Fibroblast of skin of scalp (primary cell): ENCODE data around the gene COL6A6.
"Not testable (repeated sequence)": the region's sequence is repeated elsewhere in the genome, so short reads cannot be mapped to it uniquely, and the experiment has no call there.

ENCODE experiments used
- DNase-seq: peaks from one replicate; pipeline ENCODE4 v3.0.0-alpha.2; 2013

COL6A6 gene

DNA sequence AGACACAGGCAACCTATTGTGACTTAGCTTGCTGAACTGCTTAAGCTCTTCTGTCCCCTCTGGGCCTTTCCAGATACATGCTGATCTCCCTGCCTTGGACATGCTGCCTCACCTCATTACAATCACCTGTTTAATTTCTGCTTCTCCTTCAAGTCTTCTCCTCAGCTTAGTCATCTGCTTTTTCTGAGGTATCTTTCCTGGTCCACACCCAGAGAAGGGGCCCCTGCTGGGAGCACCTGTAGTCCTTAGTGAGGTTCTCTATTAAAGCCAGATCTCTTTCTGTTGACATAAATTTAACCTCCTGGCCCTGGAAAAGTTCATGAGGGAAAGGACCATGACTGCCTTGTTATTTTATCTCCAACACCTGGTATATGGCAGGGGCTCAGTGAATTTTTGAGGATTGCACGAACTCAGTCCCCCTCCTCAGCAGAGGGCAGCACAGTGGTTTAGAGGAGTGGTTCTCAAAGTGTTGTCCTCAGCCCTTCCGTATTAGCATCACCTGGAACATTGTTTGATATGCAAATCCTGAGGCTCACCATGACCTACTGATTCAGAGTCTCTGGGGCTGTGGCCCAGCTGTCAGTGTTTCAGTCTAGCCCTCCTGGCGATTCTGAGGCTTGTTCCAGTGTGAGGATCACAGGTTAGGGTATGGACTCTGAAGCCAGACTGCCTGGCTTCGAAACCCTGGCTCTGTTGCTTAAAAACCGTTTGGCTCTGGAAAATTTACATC lies 12.7 kb downstream of the COL6A6 start:
- DNase-seq, result no peak

DNA sequence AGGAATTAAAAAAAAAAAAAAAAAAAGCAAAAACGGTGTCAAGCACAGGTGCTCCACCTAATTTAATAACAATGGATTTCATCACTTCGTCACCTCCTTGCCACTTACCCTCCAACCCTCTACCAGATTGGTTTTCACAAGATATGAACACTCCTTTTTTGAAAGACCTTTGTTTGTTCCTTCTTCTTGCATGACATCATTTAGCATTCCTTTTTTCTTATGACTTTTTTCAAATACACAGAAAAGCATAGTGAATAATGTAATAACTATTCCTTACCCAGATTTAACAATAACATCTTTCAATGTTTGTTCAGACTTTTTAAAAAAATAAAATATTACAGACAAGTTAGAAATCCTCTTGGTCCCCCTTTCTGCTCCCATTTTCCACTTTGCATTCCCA lies 16.3 kb downstream of the COL6A6 start:
- no peak for DNase-seq

DNA sequence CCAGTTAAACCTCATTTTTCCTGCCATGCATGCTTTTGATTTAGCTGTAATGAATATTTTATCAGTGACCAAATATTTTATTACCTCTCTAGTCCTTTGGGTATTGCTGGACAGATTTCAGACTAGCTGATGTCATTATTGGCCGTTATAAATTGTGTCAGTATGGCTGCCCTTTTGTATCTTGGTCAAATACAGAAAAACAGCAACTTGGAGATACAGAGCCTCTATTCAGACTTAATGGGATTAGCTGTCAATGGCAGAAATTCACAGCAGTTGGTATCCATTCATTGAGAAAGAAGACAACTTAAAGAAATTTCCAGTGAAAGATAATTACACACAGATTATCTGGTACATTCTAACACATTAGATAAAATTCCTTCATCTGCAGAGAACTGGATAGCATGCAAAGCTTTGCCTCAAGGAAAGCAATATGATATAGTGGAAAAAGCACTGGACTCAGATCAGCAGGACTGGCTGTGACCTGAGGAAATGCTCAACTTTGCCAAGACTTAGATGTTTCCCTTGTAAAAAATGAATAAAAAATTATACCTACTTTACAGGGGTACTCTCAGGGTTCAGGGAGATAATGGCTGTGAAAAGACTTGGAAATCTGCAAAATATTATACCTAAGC lies 20.8 kb downstream of the COL6A6 start:
- DNase-seq, result no peak

DNA sequence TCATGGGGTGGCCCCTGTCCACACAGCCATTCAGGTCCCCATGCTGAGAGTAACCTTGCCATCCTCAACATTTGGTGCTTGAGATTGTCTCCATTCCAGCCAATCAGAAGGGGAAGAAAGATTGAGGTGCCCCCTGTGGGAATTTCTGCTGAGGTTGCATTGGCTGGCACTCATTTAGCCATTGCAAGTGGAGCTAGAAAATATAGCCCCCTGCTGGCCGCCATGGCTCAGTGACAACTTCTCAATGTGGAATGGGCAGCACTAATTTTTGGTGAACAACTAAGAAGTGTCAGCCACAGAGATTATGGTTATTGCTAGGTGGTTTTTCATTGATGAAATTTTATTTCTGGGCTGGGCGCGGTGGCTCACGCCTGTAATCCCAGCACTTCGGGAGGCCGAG lies 22.0 kb downstream of the COL6A6 start:
- peak; percentile 59 for DNase-seq

DNA sequence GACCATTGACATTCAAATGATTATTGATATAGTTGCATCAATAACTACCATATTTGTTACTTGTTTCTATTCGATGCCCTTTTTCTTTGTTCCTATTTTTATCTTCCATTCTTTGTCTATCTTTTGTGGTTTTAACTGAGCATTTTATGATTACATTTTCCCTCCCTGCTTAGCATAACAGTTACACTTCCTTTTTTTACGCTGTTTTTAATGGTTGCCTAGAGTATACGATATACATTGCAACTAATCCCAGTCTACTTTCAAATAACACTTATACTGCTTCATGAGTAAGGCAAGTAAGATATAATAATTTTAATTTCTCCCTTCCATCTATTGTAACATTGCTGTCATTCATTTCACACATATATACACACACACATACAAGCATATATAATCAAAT lies 26.3 kb downstream of the COL6A6 start:
- no peak for DNase-seq

DNA sequence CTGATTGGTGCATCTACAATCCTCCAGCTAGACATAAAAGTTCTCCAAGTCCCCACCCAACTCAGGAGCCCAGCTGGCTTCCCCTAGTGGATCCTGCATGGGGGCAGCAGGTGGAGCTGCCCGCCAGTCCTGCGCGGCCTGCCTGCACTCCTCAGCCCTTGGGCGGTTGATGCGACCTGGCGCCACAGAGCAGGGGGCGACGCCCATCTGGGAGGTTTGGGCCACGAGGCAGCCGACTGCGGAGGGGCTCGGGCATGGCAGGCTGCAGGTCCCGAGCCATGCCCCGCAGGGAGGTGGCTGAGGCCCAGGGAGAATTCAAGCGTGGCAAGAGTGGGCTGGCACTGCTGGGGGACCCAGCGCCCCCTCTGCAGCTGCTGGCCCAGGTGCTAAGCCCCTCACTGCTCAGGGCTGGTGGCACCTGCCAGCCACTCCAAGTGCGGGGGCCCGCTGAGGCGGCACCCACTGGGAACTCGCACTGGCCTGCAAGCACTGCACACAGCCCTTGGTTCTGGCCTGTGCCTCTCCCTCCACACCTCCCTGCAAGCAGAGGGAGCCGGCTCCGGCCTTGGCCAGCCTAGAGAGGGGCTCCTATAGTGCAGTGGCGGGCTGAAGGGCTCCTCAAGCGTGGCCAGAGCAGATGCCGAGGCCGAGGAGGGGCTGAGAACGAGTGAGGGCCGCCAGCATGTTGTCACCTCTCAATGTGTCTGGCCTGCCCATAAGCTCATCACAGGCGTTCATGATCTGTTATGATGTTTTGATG lies 30.1 kb downstream of the COL6A6 start:
- no peak for DNase-seq

DNA sequence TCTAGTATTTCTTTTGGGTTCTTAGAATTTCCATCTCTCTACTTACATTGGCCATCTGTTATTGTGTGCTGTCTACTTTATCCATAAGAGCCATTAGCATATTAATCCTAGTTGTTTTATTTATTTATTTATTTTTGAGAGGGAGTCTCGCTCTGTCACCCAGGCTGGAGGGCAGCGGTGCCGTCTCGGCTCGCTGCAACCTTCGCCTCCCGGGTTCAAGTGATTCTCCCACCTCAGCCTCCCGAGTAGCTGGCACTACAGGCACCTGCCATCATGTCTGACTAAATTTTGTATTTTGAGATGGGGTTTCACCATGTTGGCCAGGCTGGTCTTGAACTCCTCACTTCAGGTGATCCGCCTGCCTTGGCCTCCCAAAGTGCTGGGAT lies 30.7 kb downstream of the COL6A6 start:
- not testable (repeated sequence) for DNase-seq

DNA sequence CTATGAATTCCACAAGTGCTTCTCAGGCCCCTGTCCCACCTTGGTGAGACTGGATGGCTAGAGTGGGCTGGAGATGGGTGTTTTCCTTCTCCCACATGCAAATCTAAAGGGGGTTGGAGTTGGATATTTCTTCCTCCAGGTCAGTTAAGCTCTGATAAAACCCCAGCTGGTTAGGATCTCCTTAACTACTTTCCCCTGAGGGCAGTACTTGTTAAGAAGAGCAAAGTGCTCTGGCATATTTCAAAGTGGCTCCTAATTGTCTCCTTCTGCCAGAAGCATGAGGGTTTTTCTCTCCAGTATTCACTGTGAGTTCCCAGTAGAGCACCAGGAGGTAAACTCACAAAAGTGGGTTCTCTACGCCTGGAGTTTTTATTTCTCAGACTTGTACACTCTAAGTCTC lies 31.4 kb downstream of the COL6A6 start:
- DNase-seq, result no peak

DNA sequence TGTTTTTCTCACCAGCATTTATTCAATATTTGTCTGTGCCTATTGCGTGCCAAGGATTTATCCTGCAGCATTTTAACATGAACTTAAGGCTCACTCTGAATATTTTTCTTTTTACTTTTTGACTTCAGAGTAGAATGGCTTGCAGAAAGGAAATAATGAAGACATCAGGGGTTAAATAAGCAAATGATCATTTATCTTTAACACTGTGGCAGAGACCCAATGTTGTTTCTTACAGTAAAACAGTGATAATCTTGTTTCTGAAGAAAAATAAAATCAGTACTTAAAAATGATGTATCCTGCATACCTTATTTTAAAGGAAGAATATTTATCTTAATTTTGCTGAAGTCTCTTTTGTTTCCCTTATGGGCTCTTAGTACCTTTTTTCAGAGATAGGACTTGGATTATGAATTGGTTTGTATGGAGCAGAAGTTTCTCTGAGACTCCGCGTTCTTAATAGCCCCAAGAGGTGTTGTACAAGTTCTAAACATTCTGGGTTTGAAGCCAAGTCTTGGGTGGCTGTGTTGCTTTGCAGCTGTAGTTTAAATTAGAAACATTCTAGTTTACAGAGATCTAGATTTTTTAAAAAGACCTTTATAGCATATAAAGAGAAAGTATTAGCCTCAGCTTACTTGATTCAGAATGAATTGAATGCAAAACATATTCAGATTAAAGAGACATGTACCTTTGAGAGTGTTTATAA lies 40.5 kb downstream of the COL6A6 start:
- no peak for DNase-seq

DNA sequence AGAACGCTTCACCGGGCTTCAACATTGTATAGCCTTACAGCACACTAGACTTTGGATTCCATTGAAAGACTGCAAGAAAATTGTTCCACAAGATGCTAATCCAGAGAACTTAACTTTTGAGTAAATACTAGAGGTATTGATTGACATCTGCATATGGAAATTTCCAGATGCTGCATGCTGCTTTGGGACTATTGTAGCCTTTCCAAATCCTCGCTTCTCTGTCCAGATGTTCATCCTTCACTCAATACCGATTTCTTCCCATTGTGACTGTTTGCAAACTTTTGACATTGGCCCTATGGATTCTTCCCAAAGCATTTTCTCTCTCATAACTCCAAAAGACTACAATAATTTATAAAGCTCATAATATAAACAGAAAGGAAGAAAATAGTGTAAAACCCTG lies 41.4 kb downstream of the COL6A6 start:
- DNase-seq, result no peak

DNA sequence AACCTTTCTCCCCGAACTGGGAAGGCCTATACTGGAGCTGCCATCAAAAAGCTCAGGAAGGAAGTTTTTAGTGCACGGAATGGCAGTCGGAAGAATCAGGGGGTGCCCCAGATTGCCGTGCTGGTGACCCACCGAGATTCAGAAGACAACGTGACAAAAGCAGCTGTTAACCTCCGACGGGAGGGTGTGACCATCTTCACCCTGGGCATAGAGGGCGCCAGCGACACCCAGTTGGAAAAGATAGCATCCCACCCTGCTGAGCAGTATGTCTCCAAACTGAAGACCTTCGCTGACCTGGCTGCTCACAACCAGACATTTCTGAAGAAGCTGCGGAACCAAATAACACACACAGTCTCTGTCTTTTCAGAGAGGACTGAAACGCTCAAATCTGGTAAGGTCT lies 48.2 kb downstream of the COL6A6 start:
- no peak for DNase-seq
